Measurements from ENCODE around the gene EXD2. TPM values are rescaled to one million over a fixed set of nuclear protein-coding genes. Genes with fewer than 3 reads are reported as not detected.

The EXD2 gene
- total and polyA plus RNA-seq, 2 experiments from 2014 or later: 10.3 to 23.3 TPM

DNA sequence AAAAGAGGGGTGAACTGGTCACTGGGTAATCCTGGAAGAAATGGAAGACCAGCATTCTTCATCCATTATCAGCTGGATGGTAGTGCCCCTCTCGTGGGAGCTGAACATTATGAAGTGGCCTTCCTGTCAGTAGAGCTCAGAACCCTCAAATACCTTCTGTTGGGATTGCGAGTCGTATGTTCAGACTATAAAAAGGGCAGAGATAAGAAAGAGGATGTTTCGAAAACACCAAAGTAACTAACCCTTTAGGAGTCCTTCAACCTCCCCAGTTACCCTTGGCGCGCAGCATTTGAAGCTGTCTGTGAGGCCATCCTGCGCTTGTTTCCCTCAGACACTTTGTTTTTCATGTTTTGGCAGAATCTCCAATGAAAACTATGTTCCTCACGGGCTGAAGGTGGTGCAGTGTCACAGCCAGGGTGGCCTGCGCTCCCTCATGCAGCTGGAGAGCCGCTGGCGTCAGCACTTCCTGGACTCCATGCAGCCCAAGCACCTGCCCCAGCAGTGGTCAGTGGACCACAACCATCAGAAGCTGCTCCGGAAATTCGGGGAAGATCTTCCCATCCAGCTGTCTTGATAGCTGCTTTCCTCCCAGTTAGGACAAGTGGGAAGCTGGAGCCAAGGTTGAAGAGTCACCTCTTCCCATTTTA, 49.4 kb downstream of the EXD2 start:
- Histone ChIP-seq H3K27ac (ENCODE audit: low read depth) (no peak overlapping the region), H3F3A (replicated peaks; ENCODE audit: low read depth) (no peaks in the 10 kb centered on the region), H2AFZ (no peak overlapping the region), H3K27me3 (ENCODE audit: insufficient read depth) (no peaks in the 10 kb centered on the region), H3K4me3 (no peak overlapping the region), H4K20me1 (replicated peaks; ENCODE audit: insufficient read depth) (no peaks in the 10 kb centered on the region), H3K9me2 (ENCODE audit: insufficient read depth) (no peaks in the 10 kb centered on the region), H3K36me3 (ENCODE audit: insufficient read depth) (peaks cover 8% of the 10 kb centered on the region; the same call in 1 of the 2 replicates), H3K4me1 (ENCODE audit: insufficient read depth) (no peaks in the 10 kb centered on the region), H3K4me2 (no peak overlapping the region), H3K79me2 (replicated peaks; ENCODE audit: insufficient read depth) (no peaks in the 10 kb centered on the region)
- TF ChIP-seq STAT1 (IDR thresholded peaks at IDR 0.05; ENCODE audit: unreplicated experiment) (no peak), NANOG (IDR thresholded peaks at IDR 0.05; ENCODE audit: borderline replicate concordance) (no peak), JUNB (IDR thresholded peaks at IDR 0.05; ENCODE audit: unreplicated experiment) (no peak), ETS1 (IDR thresholded peaks at IDR 0.05) (no peak), POLR2AphosphoS5 (IDR thresholded peaks at IDR 0.05; ENCODE audit: low read depth) (no peak), CREB1 (CRISPR knock-in tag; IDR thresholded peaks at IDR 0.05; ENCODE audit: low read depth) (no peak), EZH2 (IDR thresholded peaks at IDR 0.05; ENCODE audit: low read depth, unreplicated experiment) (no peak), EZH2phosphoT487 (IDR thresholded peaks at IDR 0.05; ENCODE audit: unreplicated experiment) (no peak), CTCF (conservative IDR thresholded peaks at IDR 0.05; ENCODE audit: low read depth in 2 of 2) (no peak), ZNF331 (CRISPR knock-in tag; IDR thresholded peaks at IDR 0.05; ENCODE audit: low read depth) (no peak), ZNF114 (CRISPR knock-in tag; IDR thresholded peaks at IDR 0.05) (no peak)
- TF ChIP-seq, protein P1, sequence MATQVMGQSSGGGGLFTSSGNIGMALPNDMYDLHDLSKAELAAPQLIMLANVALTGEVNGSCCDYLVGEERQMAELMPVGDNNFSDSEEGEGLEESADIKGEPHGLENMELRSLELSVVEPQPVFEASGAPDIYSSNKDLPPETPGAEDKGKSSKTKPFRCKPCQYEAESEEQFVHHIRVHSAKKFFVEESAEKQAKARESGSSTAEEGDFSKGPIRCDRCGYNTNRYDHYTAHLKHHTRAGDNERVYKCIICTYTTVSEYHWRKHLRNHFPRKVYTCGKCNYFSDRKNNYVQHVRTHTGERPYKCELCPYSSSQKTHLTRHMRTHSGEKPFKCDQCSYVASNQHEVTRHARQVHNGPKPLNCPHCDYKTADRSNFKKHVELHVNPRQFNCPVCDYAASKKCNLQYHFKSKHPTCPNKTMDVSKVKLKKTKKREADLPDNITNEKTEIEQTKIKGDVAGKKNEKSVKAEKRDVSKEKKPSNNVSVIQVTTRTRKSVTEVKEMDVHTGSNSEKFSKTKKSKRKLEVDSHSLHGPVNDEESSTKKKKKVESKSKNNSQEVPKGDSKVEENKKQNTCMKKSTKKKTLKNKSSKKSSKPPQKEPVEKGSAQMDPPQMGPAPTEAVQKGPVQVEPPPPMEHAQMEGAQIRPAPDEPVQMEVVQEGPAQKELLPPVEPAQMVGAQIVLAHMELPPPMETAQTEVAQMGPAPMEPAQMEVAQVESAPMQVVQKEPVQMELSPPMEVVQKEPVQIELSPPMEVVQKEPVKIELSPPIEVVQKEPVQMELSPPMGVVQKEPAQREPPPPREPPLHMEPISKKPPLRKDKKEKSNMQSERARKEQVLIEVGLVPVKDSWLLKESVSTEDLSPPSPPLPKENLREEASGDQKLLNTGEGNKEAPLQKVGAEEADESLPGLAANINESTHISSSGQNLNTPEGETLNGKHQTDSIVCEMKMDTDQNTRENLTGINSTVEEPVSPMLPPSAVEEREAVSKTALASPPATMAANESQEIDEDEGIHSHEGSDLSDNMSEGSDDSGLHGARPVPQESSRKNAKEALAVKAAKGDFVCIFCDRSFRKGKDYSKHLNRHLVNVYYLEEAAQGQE (IDR thresholded peaks at IDR 0.05; ENCODE audit: unreplicated experiment): no peak
- TF ChIP-seq, protein P2, sequence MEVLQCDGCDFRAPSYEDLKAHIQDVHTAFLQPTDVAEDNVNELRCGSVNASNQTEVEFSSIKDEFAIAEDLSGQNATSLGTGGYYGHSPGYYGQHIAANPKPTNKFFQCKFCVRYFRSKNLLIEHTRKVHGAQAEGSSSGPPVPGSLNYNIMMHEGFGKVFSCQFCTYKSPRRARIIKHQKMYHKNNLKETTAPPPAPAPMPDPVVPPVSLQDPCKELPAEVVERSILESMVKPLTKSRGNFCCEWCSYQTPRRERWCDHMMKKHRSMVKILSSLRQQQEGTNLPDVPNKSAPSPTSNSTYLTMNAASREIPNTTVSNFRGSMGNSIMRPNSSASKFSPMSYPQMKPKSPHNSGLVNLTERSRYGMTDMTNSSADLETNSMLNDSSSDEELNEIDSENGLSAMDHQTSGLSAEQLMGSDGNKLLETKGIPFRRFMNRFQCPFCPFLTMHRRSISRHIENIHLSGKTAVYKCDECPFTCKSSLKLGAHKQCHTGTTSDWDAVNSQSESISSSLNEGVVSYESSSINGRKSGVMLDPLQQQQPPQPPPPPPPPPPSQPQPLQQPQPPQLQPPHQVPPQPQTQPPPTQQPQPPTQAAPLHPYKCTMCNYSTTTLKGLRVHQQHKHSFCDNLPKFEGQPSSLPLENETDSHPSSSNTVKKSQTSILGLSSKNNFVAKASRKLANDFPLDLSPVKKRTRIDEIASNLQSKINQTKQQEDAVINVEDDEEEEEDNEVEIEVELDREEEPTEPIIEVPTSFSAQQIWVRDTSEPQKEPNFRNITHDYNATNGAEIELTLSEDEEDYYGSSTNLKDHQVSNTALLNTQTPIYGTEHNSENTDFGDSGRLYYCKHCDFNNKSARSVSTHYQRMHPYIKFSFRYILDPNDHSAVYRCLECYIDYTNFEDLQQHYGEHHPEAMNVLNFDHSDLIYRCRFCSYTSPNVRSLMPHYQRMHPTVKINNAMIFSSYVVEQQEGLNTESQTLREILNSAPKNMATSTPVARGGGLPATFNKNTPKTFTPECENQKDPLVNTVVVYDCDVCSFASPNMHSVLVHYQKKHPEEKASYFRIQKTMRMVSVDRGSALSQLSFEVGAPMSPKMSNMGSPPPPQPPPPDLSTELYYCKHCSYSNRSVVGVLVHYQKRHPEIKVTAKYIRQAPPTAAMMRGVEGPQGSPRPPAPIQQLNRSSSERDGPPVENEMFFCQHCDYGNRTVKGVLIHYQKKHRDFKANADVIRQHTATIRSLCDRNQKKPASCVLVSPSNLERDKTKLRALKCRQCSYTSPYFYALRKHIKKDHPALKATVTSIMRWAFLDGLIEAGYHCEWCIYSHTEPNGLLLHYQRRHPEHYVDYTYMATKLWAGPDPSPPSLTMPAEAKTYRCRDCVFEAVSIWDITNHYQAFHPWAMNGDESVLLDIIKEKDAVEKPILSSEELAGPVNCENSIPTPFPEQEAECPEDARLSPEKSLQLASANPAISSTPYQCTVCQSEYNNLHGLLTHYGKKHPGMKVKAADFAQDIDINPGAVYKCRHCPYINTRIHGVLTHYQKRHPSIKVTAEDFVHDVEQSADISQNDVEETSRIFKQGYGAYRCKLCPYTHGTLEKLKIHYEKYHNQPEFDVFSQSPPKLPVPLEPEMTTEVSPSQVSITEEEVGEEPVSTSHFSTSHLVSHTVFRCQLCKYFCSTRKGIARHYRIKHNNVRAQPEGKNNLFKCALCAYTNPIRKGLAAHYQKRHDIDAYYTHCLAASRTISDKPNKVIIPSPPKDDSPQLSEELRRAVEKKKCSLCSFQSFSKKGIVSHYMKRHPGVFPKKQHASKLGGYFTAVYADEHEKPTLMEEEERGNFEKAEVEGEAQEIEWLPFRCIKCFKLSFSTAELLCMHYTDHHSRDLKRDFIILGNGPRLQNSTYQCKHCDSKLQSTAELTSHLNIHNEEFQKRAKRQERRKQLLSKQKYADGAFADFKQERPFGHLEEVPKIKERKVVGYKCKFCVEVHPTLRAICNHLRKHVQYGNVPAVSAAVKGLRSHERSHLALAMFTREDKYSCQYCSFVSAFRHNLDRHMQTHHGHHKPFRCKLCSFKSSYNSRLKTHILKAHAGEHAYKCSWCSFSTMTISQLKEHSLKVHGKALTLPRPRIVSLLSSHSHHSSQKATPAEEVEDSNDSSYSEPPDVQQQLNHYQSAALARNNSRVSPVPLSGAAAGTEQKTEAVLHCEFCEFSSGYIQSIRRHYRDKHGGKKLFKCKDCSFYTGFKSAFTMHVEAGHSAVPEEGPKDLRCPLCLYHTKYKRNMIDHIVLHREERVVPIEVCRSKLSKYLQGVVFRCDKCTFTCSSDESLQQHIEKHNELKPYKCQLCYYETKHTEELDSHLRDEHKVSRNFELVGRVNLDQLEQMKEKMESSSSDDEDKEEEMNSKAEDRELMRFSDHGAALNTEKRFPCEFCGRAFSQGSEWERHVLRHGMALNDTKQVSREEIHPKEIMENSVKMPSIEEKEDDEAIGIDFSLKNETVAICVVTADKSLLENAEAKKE (CRISPR knock-in tag; IDR thresholded peaks at IDR 0.05): no peak
- DNase-seq (ENCODE audit: low spot score): no peak
- no peaks in the 10 kb centered on the region for H3K9me3 Mint-ChIP-seq
- H3K27ac Mint-ChIP-seq: no peak overlapping the region
- no peaks in the 10 kb centered on the region for H3K27me3 Mint-ChIP-seq (ENCODE audit: insufficient read depth, low read depth, poor library complexity)
- no peak overlapping the region for H3K4me3 Mint-ChIP-seq
- H3K4me1 Mint-ChIP-seq: peaks cover 5% of the 10 kb centered on the region
- ATAC-seq: no peak
- H3K36me3 Mint-ChIP-seq (ENCODE audit: low read depth): peaks cover 14% of the 10 kb centered on the region

Data from GM23338 (cell line).